ENCODE measurements around the gene CNOT2. TPM values are rescaled to one million over a fixed set of nuclear protein-coding genes. Genes with fewer than 3 reads are reported as not detected.
A peak's percentile ranks its signal among the peaks of the same experiment; 100 is the strongest.
"Not testable (repeated sequence)": the region's sequence is repeated elsewhere in the genome, so short reads cannot be mapped to it uniquely, and the experiment has no call there.

CNOT2 gene
- total RNA-seq, 3 donors from 2014 or later, result 80.3 to 86.2 (median 81.0) TPM

- intact Hi-C loops (cut with DNase I, micrococcal nuclease), result no loop called here
Measured at GRCh38 chr12:70278945-70279344, 35.7 kb downstream of the CNOT2 start.

GRCh38 chr12:70283232-70283631 lies 40.0 kb downstream of the CNOT2 start:
- no peak for TF ChIP-seq CTCF (IDR thresholded peaks at IDR 0.05)
- Histone ChIP-seq H3K36me3 (ENCODE audit: low read depth) (no peaks in the 10 kb centered on the region), H3K4me3 (no peak overlapping the region), H3K9me3 (no peaks in the 10 kb centered on the region), H3K4me1 (ENCODE audit: low read depth) (no peaks in the 10 kb centered on the region)
- no peak for DNase-seq
- intact Hi-C loops (cut with DNase I, micrococcal nuclease), result no loop called here
- no peak for ATAC-seq

More at GRCh38 chr12:70278945-70279344, 35.7 kb downstream of the CNOT2 start:
- Histone ChIP-seq H3K4me1 (ENCODE audit: low read depth) (no peaks in the 10 kb centered on the region), H3K9me3 (no peaks in the 10 kb centered on the region), H3K4me3 (no peak overlapping the region), H3K36me3 (ENCODE audit: low read depth) (no peaks in the 10 kb centered on the region)
- ATAC-seq (no peak), DNase-seq (no peak)
- TF ChIP-seq CTCF (IDR thresholded peaks at IDR 0.05), result no peak

- DNase-seq (no peak), ATAC-seq (no peak)
- no peaks in the 10 kb centered on the region for H3K9me3 ChIP-seq
- TF ChIP-seq CTCF (IDR thresholded peaks at IDR 0.05), result no peak
- intact Hi-C loops (cut with DNase I, micrococcal nuclease), result no loop called here
- no peak overlapping the region for H3K4me3 ChIP-seq
- H3K36me3 ChIP-seq (ENCODE audit: low read depth), result no peaks in the 10 kb centered on the region
- peaks cover 8% of the 10 kb centered on the region for H3K4me1 ChIP-seq (ENCODE audit: low read depth)
Measured at GRCh38 chr12:70288817-70289216, 45.6 kb downstream of the CNOT2 start.

GRCh38 chr12:70290116-70290515 lies 46.9 kb downstream of the CNOT2 start:
- intact Hi-C loops (cut with DNase I, micrococcal nuclease), result no loop called here
- DNase-seq (no peak), ATAC-seq (peak; percentile 54)
- H3K4me3 ChIP-seq, result no peak overlapping the region
- peaks cover 8% of the 10 kb centered on the region for H3K4me1 ChIP-seq (ENCODE audit: low read depth)
- no peaks in the 10 kb centered on the region for H3K36me3 ChIP-seq (ENCODE audit: low read depth)
- TF ChIP-seq CTCF (IDR thresholded peaks at IDR 0.05), result no peak
- no peaks in the 10 kb centered on the region for H3K9me3 ChIP-seq

GRCh38 chr12:70292017-70292776 lies 49.0 kb downstream of the CNOT2 start:
- no peak for ATAC-seq
- Histone ChIP-seq H3K9me3 (no peaks in the 10 kb centered on the region), H3K4me3 (no peak overlapping the region), H3K36me3 (ENCODE audit: low read depth) (no peaks in the 10 kb centered on the region), H3K4me1 (ENCODE audit: low read depth) (peaks cover 8% of the 10 kb centered on the region)
- no peak for DNase-seq
- intact Hi-C loops (cut with DNase I, micrococcal nuclease), result no loop called here
- TF ChIP-seq CTCF (IDR thresholded peaks at IDR 0.05), result no peak

GRCh38 chr12:70304684-70305555 lies 61.7 kb downstream of the CNOT2 start:
- H3K9me3 ChIP-seq, result not testable (repeated sequence)
- DNase-seq, result peak in 2 of 3 donors; percentile 40 to 50

More at GRCh38 chr12:70304684-70305555, 61.7 kb downstream of the CNOT2 start:
- ATAC-seq; intact Hi-C loops (cut with DNase I, micrococcal nuclease); H3K4me1 ChIP-seq (ENCODE audit: low read depth); H3K36me3 ChIP-seq (ENCODE audit: low read depth); H3K4me3 ChIP-seq: not testable (repeated sequence)

All from mucosa of descending colon (tissue), 3 donors.